ENCODE data around the gene SLC35D1.
"Not testable (repeated sequence)": the region's sequence is repeated elsewhere in the genome, so short reads cannot be mapped to it uniquely, and the experiment has no call there.

Gene SLC35D1

DNA sequence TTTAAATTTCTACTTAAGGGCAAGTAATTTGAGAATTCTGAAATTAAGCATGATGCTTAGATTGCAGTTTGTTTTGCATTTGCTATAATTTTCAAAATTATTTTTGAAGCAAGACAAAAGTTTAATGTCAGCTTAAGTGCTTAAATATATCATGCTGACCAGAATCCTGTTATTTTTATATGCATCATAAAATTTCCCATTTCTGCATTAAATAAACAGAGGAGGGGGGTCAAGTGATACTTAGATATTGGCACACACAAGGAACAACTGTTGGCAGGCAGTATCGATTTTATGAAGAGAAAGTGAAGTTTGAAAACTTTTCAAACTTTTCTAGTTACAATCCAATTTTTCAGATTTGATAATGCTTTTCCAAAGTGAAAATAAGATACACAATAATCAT, 68.1 kb downstream of the SLC35D1 start:
- DNase-seq (ENCODE audit: low read depth in 2 of 2) = no peak

DNA sequence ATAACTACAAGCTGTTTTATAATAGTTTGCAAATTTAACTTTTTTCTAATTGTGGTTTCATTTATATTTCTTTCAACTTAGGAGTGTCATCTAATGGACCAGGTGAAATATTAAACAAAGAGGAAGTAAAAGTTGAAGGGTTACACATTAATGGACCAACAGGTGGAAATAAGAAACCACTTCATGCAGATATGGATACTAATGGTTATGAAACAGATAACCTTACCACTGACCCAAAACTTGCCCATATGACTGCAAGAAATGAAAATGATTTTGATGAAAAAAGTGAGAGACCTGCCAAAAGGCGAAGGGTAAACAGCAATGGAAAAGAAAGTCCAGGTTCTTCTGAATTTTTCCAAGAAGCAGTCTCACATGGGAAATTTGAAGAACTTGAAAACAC, 69.5 kb downstream of the SLC35D1 start:
- no peak for DNase-seq (ENCODE audit: low read depth in 2 of 2)

DNA sequence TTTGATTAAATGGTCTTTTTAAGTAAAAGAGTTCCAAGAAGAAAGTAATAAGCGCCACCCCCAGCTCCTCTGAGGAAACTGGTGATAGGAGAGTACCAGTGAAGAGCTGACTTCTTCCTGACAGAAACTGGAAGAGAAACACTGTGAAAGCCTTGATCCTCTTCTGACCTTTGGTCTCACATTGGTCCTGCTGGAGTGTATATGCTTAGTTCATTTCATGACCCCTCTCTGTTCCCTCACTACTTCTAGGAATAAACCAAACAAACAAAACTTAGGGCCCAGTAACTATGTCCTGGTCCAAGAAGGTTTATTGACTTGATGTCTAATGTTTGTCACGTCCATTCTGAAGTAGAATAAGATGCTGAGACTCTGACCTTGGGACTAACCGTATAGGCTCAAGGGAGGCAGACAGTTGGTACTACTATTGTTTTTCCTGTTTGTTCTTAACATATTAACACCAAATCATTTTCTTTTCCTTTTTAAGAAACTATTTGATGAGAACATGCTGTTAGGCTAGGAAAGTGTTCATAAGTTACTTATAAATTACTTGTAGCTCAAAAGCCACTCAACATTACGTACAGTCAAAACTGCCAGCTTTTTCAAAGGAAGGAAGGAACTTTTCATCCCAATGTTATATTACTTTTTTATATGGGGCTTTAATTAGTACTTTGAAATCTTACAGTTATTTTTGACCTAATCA, 71.2 kb downstream of the SLC35D1 start:
- no peak for DNase-seq (ENCODE audit: low read depth in 2 of 2)

DNA sequence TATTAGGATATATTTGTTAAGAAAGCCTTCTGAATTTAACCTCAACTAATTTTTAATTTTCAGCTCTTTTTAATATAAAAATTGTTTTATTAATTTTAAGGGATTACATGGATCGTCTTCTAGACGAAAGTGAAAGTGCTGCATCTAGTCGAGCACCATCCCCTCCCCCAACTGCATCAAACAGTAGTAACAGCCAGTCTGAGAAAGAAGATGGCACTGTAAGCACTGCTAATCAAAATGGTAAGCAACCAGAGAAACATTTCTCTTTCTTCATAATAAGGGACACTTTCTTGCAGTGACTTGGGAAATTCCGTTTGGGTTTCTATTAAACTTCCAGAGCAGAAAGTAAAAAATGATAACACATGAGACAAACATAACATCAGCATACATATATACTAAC, 72.3 kb downstream of the SLC35D1 start:
- no peak for DNase-seq (ENCODE audit: low read depth in 2 of 2)

DNA sequence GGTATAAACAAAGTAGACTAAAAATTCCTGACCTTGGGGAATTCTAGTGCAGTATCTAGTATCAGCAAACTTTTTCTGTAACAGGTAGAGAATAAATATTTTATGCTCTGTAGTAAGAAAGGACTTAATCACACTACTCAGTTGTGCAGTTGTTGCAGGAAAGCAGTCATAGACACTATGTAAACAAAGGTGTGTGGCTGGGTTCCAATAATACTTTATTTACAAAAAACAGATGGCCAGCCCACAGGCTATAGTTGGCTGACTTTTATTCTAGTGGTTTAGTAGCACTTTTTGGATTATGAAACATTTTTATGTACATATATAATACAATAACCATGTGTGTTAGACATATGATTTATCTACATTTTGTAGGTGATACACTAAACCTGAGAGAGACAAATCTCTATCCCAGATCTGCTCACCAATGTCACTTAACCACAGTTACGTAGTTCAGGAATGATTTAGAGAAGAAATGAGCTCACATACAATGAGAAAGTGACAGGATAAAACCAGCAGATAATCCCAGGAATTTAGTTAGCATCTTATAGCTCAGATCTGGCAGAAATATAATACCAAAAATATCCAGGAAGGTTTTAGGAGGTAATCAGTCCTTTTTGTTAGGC, 73.1 kb downstream of the SLC35D1 start:
- DNase-seq (ENCODE audit: low read depth in 2 of 2) = no peak

DNA sequence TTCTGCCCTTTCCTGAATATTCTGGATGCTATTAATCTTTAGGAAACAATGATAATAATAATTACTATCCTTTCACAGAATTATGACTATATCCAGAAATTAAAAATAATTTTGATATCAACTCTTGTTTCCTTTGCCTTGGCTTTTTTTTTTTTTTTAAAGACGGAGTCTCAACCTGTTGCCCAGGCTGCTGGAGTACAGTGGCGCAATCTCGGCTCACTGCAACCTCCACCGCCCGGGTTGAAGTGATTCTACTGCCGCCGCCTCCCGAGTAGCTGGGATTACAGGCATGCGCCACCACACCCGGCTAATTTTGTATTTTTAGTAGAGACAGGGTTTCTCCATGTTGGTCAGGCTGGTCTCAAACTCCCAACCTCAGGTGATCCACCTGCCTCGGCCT, 74.3 kb downstream of the SLC35D1 start:
- DNase-seq (ENCODE audit: low read depth in 2 of 2) = not testable (repeated sequence)

GRCh38 chr1:66978201-66978600, 75.7 kb downstream of the SLC35D1 start:
- DNase-seq (ENCODE audit: low read depth in 2 of 2) = no peak

DNA sequence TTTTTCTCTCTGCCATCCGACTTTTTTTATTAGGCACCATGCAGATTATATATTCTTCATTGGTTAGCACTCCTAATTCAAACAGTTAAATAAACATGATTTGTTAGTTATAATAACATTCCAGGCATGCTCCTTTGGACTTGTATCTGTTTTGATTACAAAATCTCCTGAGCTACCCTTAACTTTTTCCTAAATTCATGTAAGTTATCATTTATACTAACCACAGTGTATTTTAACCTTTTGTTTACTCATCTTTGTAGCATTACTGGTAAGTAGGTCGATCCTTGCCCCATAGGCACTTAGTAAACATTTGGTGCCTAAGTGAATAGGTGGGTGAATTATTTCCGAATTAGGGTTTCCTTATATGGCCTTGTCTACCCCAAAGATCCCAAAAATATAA, 85.4 kb downstream of the SLC35D1 start:
- DNase-seq (ENCODE audit: low read depth in 2 of 2) = no peak

GRCh38 chr1:66966188-66966873, 87.6 kb downstream of the SLC35D1 start:
- not testable (repeated sequence) for DNase-seq (ENCODE audit: low read depth in 2 of 2)

- DNase-seq (ENCODE audit: low read depth in 2 of 2) = no peak
Measured at GRCh38 chr1:66957938-66958337, 96.0 kb downstream of the SLC35D1 start.

DNA sequence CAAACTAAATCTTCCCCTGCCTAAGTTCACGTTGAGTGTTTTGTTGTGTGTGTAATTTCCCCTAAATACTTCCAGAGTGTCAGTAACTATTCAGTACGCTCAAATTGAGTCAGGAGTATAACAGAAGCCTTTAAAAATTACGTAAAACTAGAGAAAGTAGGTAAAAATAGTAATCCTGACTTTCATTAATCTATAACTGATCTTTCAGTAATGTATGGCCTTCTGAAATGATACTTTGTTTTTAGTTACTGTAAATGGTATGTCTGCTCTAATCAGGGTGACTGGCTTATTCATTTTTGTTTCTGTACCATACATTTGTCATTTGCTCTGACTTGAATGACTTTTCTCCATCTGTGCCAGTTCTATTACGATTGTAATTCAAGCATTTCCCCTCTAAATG, 99.7 kb downstream of the SLC35D1 start:
- DNase-seq (ENCODE audit: low read depth in 2 of 2) = no peak

DNA sequence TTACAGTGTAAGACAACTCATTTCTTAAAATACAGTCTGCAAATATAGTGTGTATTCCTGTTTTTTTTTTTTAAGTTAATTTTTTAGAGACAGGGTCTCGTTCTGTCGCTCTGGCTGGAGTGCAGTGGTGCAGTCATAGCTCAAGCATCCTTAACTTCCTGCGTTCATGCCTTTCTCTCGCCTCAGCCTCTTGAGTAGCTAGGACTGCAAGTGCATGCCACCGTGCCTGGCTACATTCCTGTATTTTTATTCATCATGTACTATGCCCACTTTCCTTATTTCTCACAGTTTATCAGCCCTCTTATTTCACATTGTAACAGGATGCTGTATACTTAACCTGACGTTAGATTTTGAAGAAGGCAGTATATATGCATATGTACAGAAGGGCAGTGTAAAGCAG, 102.4 kb downstream of the SLC35D1 start:
- no peak for DNase-seq (ENCODE audit: low read depth in 2 of 2)
